GM12878 (cell line): ENCODE results near the gene OR2D3.

Source experiments
- CEBPZ ChIP-seq: fragments of 150-350 bp; IDR thresholded peaks from 2 replicates; pipeline ENCODE4 v1.6.1; 2016; ENCODE audit warnings: low read depth, low read length
- JUNB ChIP-seq: IDR thresholded peaks from 2 replicates; pipeline ENCODE4 v1.6.1; 2016; ENCODE audit warnings: antibody characterized with exemption, mild to moderate bottlenecking
- SUPT20H ChIP-seq: IDR thresholded peaks from 2 replicates; pipeline ENCODE4 v1.6.1; 2011; ENCODE audit warnings: low read depth, mild to moderate bottlenecking, low read length, moderate library complexity, borderline replicate concordance; ENCODE audit not compliant: control insufficient read depth
- TARDBP ChIP-seq: IDR thresholded peaks from 2 replicates; pipeline ENCODE4 v1.6.1; 2016; ENCODE audit warnings: borderline replicate concordance
- TF ChIP-seq, protein P1 (sequence below): IDR thresholded peaks from 2 replicates; pipeline ENCODE4 v1.6.1; 2012; ENCODE audit warnings: low read length, inconsistent platforms

GRCh38 chr11:6931146-6931713, 10.4 kb downstream of the OR2D3 start:
- no peak for TF ChIP-seq SUPT20H
- TF ChIP-seq, protein P1, sequence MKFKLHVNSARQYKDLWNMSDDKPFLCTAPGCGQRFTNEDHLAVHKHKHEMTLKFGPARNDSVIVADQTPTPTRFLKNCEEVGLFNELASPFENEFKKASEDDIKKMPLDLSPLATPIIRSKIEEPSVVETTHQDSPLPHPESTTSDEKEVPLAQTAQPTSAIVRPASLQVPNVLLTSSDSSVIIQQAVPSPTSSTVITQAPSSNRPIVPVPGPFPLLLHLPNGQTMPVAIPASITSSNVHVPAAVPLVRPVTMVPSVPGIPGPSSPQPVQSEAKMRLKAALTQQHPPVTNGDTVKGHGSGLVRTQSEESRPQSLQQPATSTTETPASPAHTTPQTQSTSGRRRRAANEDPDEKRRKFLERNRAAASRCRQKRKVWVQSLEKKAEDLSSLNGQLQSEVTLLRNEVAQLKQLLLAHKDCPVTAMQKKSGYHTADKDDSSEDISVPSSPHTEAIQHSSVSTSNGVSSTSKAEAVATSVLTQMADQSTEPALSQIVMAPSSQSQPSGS: no peak
- no peak for TF ChIP-seq TARDBP
- TF ChIP-seq JUNB: no peak
- no peak for TF ChIP-seq CEBPZ
